GM18519 (cell line): ENCODE data around the gene FAM120AOS.

Experiments
- ATAC-seq: cut with Tn5 transposase; IDR thresholded peaks from one replicate; pipeline ENCODE4 v1.9.1; 2021; ENCODE audit warnings: mild to moderate bottlenecking, moderate library complexity; ENCODE audit not compliant: unreplicated experiment, low FRiP score

FAM120AOS gene

DNA sequence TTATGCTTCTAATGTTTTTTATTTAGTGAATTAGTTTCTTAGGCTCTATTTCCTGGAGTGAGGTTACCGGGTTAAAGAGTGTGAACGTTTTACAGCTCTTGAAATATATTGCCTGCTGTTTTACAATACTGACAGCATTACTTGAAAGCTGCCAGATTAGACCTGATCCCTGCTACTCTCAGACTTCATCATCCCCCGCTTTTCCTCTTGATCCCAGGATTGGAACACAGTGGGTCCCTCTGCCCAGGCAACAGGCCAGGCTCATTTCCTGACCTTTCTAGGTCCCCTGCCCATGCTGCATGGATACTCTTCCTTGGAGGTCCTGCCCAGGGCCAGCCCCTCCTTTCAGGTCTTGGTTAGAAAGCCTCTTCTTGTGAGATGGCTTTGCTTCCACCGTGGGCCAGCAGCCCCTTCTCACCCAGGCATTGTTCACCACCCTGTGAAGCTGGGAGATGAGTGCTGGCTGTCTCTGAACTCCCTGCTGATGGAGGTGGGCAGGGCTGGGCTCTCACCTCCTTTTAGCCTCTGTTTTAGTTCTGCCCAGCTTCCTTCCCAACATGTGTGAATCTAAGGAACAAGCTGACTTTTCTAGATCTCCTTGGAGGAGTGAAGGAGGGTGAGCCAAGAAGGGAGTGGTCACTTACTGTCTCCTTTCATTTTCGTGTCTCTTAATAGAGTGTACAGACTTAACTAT is 15.5 kb upstream of the FAM120AOS start:
- ATAC-seq, result no peak

DNA sequence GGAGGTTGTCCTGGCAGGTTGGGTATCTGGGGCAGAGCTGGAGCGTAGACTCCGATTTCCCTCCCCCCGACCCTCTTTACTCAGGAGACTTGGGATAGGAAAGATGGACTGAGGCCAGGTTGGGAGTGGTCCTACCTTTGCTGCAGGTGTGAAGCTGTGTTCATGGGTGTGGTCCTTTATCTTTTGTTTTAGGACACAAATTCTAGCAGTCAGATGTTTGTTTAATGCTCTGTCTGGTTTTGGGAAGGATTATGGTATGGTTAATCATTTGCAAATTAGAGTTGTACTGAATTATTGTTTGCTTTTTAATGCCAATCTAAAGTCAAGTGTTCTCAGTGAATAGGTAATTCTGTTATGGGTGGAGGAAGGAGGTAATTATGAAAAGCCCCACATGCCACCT is 14.1 kb upstream of the FAM120AOS start:
- no peak for ATAC-seq

DNA sequence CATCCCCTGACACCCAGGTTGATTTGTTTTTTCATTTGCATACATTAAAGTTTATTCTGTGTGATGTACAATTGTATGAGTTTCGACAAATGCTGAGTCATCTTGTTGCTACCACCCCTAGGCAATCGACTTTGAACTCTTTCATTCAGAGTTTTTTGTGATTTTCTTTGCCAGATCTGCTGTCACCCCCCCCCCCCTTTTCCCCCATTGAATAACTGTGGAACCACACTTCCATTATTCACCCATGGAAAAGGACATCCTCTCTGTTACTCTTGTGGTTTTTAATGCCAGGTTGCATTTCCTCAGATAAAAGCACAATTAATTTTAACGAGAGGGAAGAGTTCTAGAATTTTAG is 13.7 kb upstream of the FAM120AOS start:
- no peak for ATAC-seq

DNA sequence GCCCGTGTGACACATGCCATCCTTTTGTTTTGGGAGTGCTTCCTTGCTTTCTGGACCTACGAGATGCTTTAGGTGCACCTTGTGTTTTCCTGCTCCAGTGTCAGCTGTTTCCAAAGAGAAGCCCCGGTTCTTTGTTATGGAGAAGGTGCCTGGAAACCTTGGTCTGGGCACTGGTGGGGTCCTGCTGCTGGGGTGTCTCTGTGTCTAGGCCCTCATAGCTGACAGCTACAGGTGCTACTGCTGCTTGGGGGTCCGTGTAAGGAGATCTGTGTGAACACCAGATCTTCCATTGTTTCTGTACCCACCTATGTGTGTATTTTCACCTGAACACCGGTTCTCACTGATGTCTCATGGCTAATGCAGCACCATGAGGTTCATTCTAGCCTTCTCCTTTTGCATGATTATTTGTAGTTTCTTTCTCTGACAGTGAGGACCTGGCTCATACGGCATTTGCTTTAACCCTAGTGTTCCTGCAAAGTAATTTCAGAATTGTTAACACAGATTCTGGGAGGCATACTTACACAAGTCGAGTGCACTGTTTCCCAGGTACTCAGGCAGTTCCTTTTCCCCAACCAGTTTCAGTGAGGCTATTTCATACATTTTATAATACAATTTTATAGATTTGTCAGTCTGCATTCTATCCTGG is 13.2 kb upstream of the FAM120AOS start:
- no peak for ATAC-seq

DNA sequence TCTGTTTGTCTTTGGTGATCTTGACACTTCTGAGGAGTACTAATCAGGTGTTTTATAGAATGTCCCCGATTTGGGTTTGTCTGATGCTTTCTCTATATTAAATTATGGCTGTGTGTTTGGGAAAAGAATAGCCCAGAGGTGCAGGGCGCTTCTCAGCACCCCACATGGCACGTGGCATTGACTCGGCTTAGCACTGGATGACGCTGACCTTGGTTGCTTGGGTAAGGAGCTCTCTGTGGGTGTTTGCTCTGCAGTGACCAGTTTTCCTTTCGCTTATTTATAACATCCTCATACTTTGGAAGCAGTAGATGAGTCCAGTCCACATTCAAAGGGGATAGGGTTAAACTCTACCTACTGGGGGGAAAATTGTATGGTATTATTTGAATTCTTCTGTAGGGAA is 12.5 kb upstream of the FAM120AOS start:
- no peak for ATAC-seq

DNA sequence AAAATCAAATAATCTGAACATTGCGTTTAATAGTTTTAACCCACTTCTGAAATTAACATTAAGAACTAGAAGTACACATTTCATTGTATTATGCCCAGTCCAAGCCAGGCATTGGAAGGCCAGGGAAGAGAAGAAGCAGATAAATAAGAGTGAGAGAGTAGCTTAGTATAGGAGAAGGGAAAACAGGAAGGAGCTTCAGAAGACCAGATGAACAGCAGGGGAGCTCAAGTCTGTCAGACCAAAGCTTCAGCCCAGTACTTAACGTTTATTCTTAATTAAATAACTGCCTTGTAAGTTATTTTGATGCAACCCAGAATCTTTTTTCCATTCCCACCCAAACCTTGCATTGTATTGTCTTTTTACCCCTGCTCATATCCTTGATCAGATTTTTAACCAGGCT is 11.5 kb upstream of the FAM120AOS start:
- no peak for ATAC-seq

DNA sequence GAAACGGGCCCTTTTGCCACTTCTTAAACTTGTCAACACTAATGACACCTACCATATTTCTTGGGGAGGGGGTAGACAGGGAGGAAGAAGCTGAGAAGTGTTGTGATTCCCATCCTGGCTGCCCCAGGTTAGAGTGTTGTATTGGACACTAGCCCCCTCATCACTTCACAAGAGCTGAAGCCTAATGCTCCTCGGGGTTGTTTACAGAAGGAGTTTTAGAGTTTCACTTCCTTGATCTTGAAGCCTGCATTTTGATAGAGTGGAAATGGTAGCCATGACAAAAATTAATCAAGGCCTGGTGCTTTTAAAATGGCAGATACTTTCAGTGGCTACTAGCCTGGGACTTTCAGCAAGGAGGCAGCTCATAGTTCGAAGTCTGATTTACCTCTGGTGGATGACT is 11.0 kb upstream of the FAM120AOS start:
- no peak for ATAC-seq

DNA sequence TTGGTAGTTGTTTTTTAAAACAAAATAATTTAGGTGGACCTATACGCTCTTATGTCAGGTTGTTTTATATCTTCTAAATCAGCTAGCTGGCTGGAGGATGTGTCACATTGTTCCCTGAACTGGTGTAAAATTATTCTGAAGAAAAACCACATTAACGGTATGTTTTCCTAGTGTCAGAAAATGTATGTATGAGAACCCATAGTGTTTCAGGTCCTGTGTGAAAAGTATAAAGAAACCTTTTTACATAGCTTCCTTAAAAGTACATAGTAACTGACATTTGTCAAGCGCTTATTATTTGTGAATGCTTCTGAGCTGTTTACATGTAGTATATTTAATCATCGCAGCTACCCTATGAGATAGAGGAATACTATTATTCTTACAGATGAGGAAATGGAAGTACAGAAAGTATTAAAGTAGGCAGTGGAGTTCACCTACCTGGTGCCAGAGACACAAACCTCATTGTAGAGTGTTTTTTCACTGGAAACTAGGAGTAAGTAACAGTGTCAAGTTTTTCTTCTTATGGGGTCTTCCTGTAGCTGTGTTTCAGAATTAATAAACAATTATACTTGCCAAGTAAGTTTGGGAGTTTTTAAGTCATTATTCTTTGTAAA is 10.4 kb upstream of the FAM120AOS start:
- no peak for ATAC-seq

DNA sequence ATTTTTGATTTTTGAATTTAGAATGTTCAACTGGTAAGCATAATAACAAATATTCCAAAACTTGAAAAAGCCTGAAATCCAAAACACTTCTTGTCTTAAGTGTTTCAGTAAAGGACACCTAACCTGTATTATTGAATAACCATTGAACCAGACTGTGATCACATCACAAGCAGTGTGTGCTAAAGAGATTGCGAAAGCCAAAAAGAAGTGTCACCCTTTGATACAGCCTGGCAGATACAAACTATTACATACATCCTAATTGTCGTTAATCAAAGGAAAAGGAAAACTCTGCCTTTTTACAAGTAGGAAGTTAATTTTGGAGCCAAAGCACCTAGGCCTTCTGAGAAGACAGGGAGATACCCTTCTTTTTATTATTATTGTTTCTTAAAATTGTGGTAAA is 8.4 kb upstream of the FAM120AOS start:
- no peak for ATAC-seq

DNA sequence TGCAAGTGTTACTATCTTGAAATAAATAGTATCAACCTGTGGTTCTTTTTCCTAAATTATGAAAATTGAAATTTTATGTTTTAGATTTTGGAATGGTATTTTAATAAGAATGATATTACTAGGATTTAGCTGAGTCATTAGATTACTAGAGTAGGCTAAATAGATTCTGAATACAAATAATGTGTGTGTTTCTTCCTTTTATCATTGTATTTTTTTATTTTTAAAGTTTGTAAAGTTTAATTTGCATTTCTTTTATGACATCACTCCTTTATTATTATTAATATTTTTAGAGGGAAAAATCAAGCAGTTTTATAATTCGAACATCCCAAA is 8.0 kb upstream of the FAM120AOS start:
- ATAC-seq, result no peak

DNA sequence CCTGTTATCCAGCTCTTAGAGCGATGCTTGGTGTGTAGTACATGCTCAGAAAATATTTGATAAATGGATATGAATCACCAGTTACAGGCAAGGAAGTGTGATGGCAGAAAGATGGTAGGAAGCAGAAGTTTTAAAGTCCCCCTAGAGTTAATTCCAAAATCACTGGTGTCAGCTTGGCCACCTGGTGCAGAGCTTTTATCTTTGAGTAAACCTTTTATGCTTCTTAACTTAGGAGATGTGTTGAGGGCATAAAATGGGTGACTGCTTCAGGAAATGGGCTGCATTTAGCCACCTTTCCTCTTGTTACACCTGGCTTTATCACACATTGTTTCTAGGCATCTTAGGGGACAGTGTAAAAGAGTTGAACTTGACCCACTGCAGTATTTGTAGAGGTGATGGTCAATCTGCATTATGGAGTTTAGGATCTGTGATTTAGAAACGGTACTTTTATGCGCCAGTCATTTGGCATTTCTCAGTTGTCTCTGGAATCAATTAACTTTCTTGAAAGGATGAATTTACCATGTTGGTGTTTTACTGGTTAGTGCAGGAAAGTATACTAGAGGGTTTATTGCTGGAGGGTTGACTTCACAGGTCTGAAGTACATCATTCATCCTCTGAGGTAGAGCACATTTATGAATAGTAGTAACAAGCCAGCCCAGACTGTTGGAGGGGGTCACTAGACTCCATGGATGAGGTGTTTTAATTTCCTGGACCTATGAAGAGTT is 7.5 kb upstream of the FAM120AOS start:
- no peak for ATAC-seq

DNA sequence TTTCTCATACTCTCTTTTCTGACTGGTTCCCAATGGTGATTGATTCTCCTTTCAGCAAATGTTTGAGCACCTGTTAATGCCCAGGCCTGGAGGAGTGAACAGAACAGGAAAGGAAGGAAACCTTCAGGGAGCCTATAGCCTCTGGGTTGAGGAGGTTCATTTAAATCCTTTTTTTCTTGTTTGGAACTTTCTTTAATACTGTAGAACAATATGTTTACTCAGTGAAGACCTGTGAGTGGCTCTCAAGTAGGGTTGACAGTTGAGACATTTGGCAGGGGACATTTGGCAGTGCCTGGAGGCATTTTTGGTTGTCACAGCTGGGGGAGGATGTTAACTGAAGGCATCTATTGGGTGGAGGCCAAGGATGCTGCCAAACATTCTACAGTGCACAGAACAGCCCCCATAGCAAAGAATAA is 6.1 kb upstream of the FAM120AOS start:
- no peak for ATAC-seq

DNA sequence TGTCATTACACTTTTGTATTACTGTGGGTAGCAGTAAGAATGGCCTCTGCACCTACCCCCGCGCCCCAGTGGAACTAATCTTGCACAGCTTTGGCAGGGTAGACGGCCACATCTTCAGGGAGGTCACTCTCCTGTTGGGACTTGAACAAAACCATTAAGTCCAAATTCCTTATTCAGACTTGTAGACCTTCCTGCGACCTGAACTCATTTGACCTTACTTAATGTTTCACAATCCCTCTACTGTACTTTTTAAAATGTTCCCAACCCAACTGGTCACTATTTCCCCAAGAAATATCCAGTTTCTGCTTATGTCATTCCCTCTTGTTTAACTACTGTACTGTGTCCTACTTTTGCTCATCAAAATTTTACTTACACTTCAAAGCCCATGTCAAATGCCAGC is 5.3 kb upstream of the FAM120AOS start:
- no peak for ATAC-seq

DNA sequence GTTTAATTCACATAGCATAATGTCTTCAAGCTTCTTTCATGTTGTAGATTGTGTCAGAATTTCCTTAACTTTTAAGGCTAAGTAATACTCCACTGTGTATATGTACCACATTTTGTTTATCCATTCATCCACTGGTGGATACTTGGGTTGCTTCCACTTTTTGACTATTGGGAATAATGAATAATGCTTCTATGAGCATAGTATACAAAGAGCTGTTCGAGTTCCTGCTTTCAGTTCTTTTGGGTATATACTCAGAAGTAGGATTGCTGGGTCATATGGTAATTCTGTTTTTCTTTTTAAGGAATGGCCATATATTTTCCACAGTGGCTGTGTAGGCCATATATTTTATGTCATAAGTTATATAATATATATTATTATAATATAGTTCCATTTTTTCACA is 3.6 kb upstream of the FAM120AOS start:
- no peak for ATAC-seq

DNA sequence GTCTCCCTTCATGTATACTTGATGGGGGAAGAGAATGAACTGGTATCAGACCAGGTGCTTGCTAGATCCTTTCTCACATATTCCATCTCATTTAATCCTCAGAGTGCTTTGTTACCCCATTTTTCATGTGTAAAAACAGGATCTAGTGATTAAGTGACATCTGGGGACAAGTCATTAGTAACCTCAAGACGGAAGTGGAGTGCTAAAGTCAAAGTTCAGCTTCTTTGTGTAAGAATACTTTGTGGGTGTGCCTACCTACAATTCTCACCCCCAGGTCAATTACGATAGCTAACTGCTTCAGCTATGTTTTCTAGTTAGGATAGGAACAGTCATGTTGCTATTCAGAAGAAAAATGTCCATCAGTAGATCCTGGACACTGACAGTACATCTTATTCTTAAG is 3.1 kb upstream of the FAM120AOS start:
- no peak for ATAC-seq

DNA sequence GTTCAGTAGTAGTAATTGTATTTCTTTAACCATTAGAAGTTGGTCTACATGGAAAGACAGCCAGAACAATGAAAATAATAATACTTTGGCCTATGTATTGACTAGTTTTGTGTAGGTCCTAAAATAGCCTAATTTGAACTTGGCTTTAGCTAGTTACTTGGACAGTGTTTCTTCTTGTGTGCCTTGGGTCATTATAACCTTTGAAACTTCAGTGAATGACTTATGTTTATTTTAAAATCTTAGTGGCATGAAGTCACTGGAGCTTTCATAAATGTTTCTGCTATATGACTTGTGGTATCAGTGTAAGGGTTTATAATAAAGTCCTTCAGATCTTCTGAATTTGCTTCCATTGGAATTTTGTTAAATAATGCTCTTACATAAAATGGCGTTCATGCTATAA is 2.6 kb upstream of the FAM120AOS start:
- no peak for ATAC-seq

DNA sequence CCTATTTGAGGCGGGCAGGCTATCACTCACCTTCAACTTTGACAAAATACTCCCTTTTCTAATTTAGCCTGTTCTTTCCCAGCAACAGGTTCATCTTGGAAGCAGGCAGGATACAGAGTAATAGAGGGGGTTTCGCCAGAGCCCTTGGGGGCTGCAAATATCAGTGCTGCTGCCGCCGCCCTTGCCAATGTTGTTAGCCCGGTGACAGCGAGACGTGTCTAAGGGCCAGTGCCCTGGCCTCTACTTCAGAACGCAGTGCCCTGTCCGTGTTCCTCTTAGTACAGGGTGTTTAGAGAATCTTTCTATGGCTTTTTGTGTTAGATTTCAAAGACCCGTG is 703 bp downstream of the FAM120AOS start:
- ATAC-seq, result no peak

DNA sequence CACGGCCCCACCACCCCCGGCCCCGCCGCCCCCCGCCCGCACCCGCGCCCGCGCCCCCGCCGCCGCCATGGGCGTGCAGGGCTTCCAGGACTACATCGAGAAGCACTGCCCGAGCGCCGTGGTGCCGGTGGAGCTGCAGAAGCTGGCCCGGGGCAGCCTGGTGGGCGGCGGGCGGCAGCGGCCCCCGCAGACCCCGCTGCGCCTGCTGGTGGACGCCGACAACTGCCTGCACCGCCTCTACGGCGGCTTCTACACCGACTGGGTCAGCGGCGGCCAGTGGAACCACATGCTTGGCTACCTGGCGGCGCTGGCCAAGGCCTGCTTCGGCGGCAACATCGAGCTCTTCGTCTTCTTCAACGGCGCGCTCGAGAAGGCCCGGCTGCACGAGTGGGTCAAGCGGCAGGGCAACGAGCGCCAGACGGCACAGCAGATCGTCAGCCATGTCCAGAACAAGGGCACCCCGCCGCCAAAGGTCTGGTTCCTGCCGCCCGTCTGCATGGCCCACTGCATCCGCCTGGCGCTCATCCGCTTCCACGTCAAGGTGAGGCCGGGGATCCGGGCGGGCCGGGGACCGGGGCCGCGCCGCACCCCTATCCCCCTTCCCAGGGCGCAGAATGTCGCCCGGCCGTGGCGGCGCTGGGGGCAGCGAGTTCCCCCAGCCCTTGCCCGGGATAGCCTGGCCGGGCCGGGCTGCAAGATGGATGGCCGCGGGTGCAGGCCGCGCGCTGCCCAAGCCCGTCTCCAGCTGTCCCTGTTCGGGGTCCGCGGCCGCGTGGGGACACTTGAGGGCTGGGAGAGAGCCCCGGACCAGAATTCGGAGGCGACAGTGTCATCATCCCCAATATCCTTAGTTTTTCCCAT is 1.3 kb downstream of the FAM120AOS start:
- no peak for ATAC-seq

DNA sequence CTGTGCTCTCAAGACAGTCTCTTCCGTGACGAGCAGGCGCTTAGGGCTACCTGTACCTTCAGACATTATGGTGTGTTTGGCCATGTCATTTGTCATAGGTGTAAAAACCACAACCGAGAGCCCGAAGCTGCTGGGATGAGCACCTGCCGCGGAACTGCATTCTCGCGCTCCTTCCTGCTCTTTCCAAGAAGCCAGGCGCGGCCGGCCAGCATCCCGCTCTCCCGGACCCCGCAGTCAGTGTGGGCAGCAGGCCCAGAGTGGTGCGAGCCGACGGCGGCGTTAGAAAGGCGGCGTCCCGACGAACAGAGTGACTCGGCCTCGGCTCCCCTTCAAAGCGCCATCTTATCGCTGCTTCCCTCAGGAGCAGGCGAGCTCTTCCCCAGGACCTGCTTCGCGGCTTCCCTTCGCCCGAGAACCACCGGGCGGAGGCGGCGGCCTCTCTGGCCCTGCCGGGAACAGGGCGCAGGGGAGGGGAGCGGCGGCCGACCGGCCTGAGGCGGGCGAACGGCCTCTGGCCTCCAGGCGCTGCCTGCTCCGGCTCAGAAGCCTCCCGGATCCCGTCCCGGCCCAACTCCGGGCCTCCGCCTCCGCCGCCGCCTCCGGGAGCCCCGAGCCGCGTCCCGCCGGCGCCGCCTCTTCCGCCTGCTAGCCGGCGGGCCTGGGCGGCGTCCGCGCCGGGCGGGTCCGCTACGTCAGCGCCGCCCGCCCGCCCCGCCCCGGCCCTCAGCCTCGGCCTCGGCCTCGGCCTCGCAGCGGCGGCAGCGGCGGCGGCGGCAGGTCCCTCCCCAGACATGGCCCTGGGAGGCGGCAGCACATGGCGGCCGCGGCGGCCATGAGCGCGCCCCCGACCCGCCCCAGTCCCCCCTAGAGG is 2.2 kb downstream of the FAM120AOS start, which contains the start of gene FAM120A:
TSS of gene FAM120A (plus strand) at position 741 of the 871 bp plus-strand sequence. CDS start 231 bp downstream, outside the sequence.
- peak; percentile 29 for ATAC-seq

DNA sequence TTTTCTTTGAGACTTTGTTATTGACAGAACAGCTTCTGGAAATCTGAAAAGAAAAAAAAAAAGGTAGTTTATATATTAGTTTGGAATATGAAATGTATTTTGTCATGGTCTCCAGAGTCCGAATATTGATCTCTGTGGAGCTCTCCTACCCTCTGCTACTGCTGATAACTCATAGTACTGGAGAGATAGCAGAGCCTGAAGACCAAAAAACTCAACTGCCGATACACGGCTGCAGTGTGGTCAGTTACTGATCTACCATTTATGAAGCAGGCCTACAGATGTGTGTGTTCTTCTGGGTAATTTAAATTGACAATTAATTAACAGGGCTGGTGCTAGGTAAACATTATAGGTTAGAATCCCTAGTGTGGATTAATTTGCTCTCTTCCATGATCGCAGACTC is 5.7 kb downstream of the FAM120AOS start:
- no peak for ATAC-seq
